Inferior parietal cortex (tissue), 1 donor: ENCODE measurements around the gene ERICH3.
"Not testable (repeated sequence)": the region's sequence is repeated elsewhere in the genome, so short reads cannot be mapped to it uniquely, and the experiment has no call there.

ENCODE experiments used
- DNase-seq: peaks from one replicate; pipeline ENCODE4 v3.0.0-alpha.2; 2016; ENCODE audit errors: extremely low spot score

ERICH3 gene

GRCh38 chr1:74677926-74678325 lies 4.3 kb upstream of the ERICH3 start:
- DNase-seq, result no peak

- no peak for DNase-seq
These were observed 871 bp upstream of the ERICH3 start for GRCh38 chr1:74674278-74675048.

GRCh38 chr1:74670866-74671265 lies 2.7 kb downstream of the ERICH3 start:
- DNase-seq, result not testable (repeated sequence)

GRCh38 chr1:74654708-74655107 lies 18.9 kb downstream of the ERICH3 start:
- DNase-seq, result no peak

GRCh38 chr1:74652711-74653139 lies 20.9 kb downstream of the ERICH3 start:
- DNase-seq, result no peak

GRCh38 chr1:74650561-74650960 lies 23.0 kb downstream of the ERICH3 start:
- DNase-seq, result no peak

GRCh38 chr1:74641876-74642275 lies 31.7 kb downstream of the ERICH3 start:
- no peak for DNase-seq

GRCh38 chr1:74641161-74641560 lies 32.4 kb downstream of the ERICH3 start:
- DNase-seq, result no peak

GRCh38 chr1:74637296-74637695 lies 36.3 kb downstream of the ERICH3 start:
- DNase-seq, result no peak

- DNase-seq, result no peak
These were observed 44.3 kb downstream of the ERICH3 start for GRCh38 chr1:74629283-74629682.

GRCh38 chr1:74623716-74624115 lies 49.9 kb downstream of the ERICH3 start:
- no peak for DNase-seq

- no peak for DNase-seq
These were observed 53.4 kb downstream of the ERICH3 start for GRCh38 chr1:74620242-74620641.

GRCh38 chr1:74618974-74619373 lies 54.6 kb downstream of the ERICH3 start:
- no peak for DNase-seq

- DNase-seq, result no peak
These were observed 59.7 kb downstream of the ERICH3 start for GRCh38 chr1:74613894-74614293.

- no peak for DNase-seq
These were observed 61.7 kb downstream of the ERICH3 start for GRCh38 chr1:74611887-74612286.

GRCh38 chr1:74610961-74611360 lies 62.6 kb downstream of the ERICH3 start:
- no peak for DNase-seq

GRCh38 chr1:74609810-74610371 lies 63.7 kb downstream of the ERICH3 start:
- DNase-seq, result no peak

GRCh38 chr1:74596717-74597116 lies 76.9 kb downstream of the ERICH3 start:
- DNase-seq, result no peak

GRCh38 chr1:74593887-74594866 lies 79.4 kb downstream of the ERICH3 start:
- DNase-seq, result no peak

- no peak for DNase-seq
These were observed 80.8 kb downstream of the ERICH3 start for GRCh38 chr1:74592580-74593355.

GRCh38 chr1:74591949-74592348 lies 81.6 kb downstream of the ERICH3 start:
- DNase-seq, result no peak

- no peak for DNase-seq
These were observed 83.3 kb downstream of the ERICH3 start for GRCh38 chr1:74590288-74590687.
